Esophagus squamous epithelium (tissue), 5 donors: ENCODE data around the gene SSB. TPM values are rescaled to one million over a fixed set of nuclear protein-coding genes. Genes with fewer than 3 reads are reported as not detected.

Experiments used
- DNase-seq: peaks from one replicate; lab custom pipeline; 2025; lab: John Stamatoyannopoulos, UW
- H3K27ac ChIP-seq, 4 donors: fragments of 200-600 bp; sonication (generic); one replicate each; pipeline ENCODE4 v1.5.1; 2016 to 2019; ENCODE audit warnings: mild to moderate bottlenecking in 1 of 4
- H3K27me3 ChIP-seq, 4 donors: fragments of 200-600 bp; sonication (generic); 1 replicate in 3 of 4; 2 replicates in 1 of 4; pipeline versions ENCODE4 v1.5.1 to v1.6.0; 2017 to 2021; ENCODE audit warnings: antibody characterized with exemption in 1 of 4
- H3K36me3 ChIP-seq, 3 donors: fragments of 200-600 bp; sonication (generic); one replicate each; pipeline ENCODE4 v1.5.1; 2016 to 2019
- H3K4me1 ChIP-seq, 3 donors: fragments of 200-600 bp; sonication (generic); one replicate each; pipeline ENCODE4 v1.5.1; 2017 to 2019
- H3K4me3 ChIP-seq, 4 donors: fragments of 200-600 bp; sonication (generic); 1 replicate in 3 of 4; 2 replicates in 1 of 4; pipeline ENCODE4 v1.5.1; 2016 to 2019; ENCODE audit warnings: mild to moderate bottlenecking in 2 of 4, moderate library complexity in 1 of 4
- H3K9me3 ChIP-seq, 3 donors: fragments of 200-600 bp; sonication (generic); one replicate each; pipeline ENCODE4 v1.5.1; 2016 to 2019
- CTCF ChIP-seq, 6 experiments: fragments of 450-650 bp in 4 of 6; fragments of 200-600 bp in 2 of 6; sonication (generic) in 2 of 6; IDR thresholded peaks; one replicate each; pipeline ENCODE4 v1.5.1; 2016 to 2019; ENCODE audit warnings: antibody characterized with exemption in 6 of 6, mild to moderate bottlenecking in 4 of 6, moderate library complexity in 4 of 6
- POLR2A ChIP-seq, 4 donors: fragments of 450-650 bp; IDR thresholded peaks; one replicate each; pipeline ENCODE4 v1.6.1; 2017; ENCODE audit warnings: antibody characterized with exemption in 4 of 4, mild to moderate bottlenecking in 4 of 4, moderate library complexity in 3 of 4
- WGBS, 2 donors: methylation state at CpG; one replicate each; pipeline ENCODE4 v1.1.5; 2018; 5-methylcytosine and 5-hydroxymethylcytosine counted together
- intact Hi-C: fragments of 100-400 bp; cut with DNase I; formaldehyde crosslinking; loops from one replicate; pipeline ENCODE4 v1.15.0; 2022
- total RNA-seq, 4 donors: library from RNA; depleted of rRNA; stranded (reverse); fragments of >200 nt; gene quantifications; one replicate each; pipeline ENCODE4 v1.1.0, GENCODE V29; 2016
- donor health status: DM: yes; HTN: yes; CAD: no.

The SSB gene
- total RNA-seq = 10 to 100 TPM; 36.2 to 82.6 (median 50.6) TPM

GRCh38 chr2:169798718-169799592 lies at the start of gene SSB:
Gene SSB, plus strand, starts transcription at chr2:169798871. Its CDS starts 2,090 bp downstream, at chr2:169800961.
- Histone ChIP-seq H3K4me3 (peak within 1 kb of the TSS; percentile 60 to 80 (median 74)), H3K4me1 (peaks cover 0 to 47% (median 0%) of the 10 kb centered on the region in 3 donors), H3K36me3 (peaks cover 0 to 30% (median 0%) of the 10 kb centered on the region in 3 donors), H3K27me3 (no peaks in the 10 kb centered on the region), H3K9me3 (peaks cover 0 to 5% (median 0%) of the 10 kb centered on the region in 3 donors), H3K27ac (peak within 1 kb of the TSS; percentile 82 to 91 (median 83))
- TF ChIP-seq CTCF (IDR thresholded peaks at IDR 0.05) (no peak), POLR2A (IDR thresholded peaks at IDR 0.05) (peak in 2 of 4 donors; percentile 57 to 75)
- intact Hi-C loops = no loop called here
- 0 to 1% methylated on average over 26 to 51 of the region's 67 CpGs for WGBS, 2 donors
- DNase-seq = peak; percentile 65

- Histone ChIP-seq H3K4me3 (no peak overlapping the region), H3K27ac (no peak overlapping the region), H3K9me3 (no peaks in the 10 kb centered on the region), H3K27me3 (no peaks in the 10 kb centered on the region), H3K36me3 (no peaks in the 10 kb centered on the region), H3K4me1 (no peaks in the 10 kb centered on the region)
- DNase-seq = no peak
- TF ChIP-seq POLR2A (IDR thresholded peaks at IDR 0.05) (no peak), CTCF (IDR thresholded peaks at IDR 0.05) (no peak)
- WGBS, 2 donors = 92 to 94% methylated on average over 3 of the region's 3 CpGs
- intact Hi-C loops = no loop called here
These were observed 45.9 kb upstream of the SSB start for GRCh38 chr2:169752752-169753151.

- 74 to 77% methylated on average over 5 to 6 of the region's 6 CpGs for WGBS, 2 donors
These were observed 43.4 kb upstream of the SSB start for GRCh38 chr2:169755083-169755870.

GRCh38 chr2:169756342-169756741 lies 42.3 kb upstream of the SSB start:
- Histone ChIP-seq H3K4me3 (no peak overlapping the region), H3K27me3 (no peaks in the 10 kb centered on the region), H3K36me3 (no peaks in the 10 kb centered on the region), H3K4me1 (no peaks in the 10 kb centered on the region), H3K27ac (no peak overlapping the region), H3K9me3 (no peaks in the 10 kb centered on the region)
- 84 to 90% methylated on average over 3 of the region's 4 CpGs for WGBS, 2 donors
- intact Hi-C loops = no loop called here
- no peak for TF ChIP-seq POLR2A (IDR thresholded peaks at IDR 0.05)
- TF ChIP-seq CTCF (IDR thresholded peaks at IDR 0.05) = no peak
- DNase-seq = no peak

More at GRCh38 chr2:169755083-169755870, 43.4 kb upstream of the SSB start:
- no peaks in the 10 kb centered on the region for H3K4me1 ChIP-seq
- no peak overlapping the region for H3K27ac ChIP-seq
- H3K4me3 ChIP-seq = no peak overlapping the region
- H3K27me3 ChIP-seq = no peaks in the 10 kb centered on the region
- intact Hi-C loops = no loop called here
- H3K36me3 ChIP-seq = no peaks in the 10 kb centered on the region
- TF ChIP-seq CTCF (IDR thresholded peaks at IDR 0.05) = no peak
- no peak for TF ChIP-seq POLR2A (IDR thresholded peaks at IDR 0.05)
- DNase-seq = no peak
- H3K9me3 ChIP-seq = no peaks in the 10 kb centered on the region
